Omental fat pad (tissue), 4 donors: ENCODE measurements around the gene NLRP6. TPM values are rescaled to one million over a fixed set of nuclear protein-coding genes. Genes with fewer than 3 reads are reported as not detected.
"Not testable (repeated sequence)": the region's sequence is repeated elsewhere in the genome, so short reads cannot be mapped to it uniquely, and the experiment has no call there.

ENCODE experiments used
- ATAC-seq: fragments of 150-250 bp; one replicate; pipeline ENCODE4 v1.9.1; 2016; ENCODE audit warnings: mild to moderate bottlenecking, moderate library complexity; ENCODE audit not compliant: low FRiP score
- DNase-seq: peaks from one replicate; pipeline ENCODE4 v3.0.0-alpha.2; 2019; ENCODE audit warnings: low spot score
- total RNA-seq, 4 donors: library from RNA; depleted of rRNA; stranded (reverse); fragments of >200 nt; gene quantifications; one replicate each; pipeline ENCODE4 v1.1.0, GENCODE V29; 2016
- TF ChIP-seq, protein P1 (sequence below), 3 donors: fragments of 450-650 bp; IDR thresholded peaks; one replicate each; pipeline ENCODE4 v1.5.1; 2016 to 2017; ENCODE audit warnings: antibody characterized with exemption in 3 of 3, mild to moderate bottlenecking in 3 of 3, moderate library complexity in 2 of 3

NLRP6 gene
- total RNA-seq, 4 donors from 2014 or later: 0.84 to 11.8 (median 3.8) TPM

GRCh38 chr11:283405-284104, 5.3 kb downstream of the NLRP6 start:
- no peak for ATAC-seq
- DNase-seq: no peak
- TF ChIP-seq, protein P1, sequence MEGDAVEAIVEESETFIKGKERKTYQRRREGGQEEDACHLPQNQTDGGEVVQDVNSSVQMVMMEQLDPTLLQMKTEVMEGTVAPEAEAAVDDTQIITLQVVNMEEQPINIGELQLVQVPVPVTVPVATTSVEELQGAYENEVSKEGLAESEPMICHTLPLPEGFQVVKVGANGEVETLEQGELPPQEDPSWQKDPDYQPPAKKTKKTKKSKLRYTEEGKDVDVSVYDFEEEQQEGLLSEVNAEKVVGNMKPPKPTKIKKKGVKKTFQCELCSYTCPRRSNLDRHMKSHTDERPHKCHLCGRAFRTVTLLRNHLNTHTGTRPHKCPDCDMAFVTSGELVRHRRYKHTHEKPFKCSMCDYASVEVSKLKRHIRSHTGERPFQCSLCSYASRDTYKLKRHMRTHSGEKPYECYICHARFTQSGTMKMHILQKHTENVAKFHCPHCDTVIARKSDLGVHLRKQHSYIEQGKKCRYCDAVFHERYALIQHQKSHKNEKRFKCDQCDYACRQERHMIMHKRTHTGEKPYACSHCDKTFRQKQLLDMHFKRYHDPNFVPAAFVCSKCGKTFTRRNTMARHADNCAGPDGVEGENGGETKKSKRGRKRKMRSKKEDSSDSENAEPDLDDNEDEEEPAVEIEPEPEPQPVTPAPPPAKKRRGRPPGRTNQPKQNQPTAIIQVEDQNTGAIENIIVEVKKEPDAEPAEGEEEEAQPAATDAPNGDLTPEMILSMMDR (IDR thresholded peaks at IDR 0.05): no peak

GRCh38 chr11:284105-285020, 6.2 kb downstream of the NLRP6 start:
- DNase-seq (no peak), ATAC-seq (no peak)
- TF ChIP-seq, protein P1 (IDR thresholded peaks at IDR 0.05): no peak

DNA sequence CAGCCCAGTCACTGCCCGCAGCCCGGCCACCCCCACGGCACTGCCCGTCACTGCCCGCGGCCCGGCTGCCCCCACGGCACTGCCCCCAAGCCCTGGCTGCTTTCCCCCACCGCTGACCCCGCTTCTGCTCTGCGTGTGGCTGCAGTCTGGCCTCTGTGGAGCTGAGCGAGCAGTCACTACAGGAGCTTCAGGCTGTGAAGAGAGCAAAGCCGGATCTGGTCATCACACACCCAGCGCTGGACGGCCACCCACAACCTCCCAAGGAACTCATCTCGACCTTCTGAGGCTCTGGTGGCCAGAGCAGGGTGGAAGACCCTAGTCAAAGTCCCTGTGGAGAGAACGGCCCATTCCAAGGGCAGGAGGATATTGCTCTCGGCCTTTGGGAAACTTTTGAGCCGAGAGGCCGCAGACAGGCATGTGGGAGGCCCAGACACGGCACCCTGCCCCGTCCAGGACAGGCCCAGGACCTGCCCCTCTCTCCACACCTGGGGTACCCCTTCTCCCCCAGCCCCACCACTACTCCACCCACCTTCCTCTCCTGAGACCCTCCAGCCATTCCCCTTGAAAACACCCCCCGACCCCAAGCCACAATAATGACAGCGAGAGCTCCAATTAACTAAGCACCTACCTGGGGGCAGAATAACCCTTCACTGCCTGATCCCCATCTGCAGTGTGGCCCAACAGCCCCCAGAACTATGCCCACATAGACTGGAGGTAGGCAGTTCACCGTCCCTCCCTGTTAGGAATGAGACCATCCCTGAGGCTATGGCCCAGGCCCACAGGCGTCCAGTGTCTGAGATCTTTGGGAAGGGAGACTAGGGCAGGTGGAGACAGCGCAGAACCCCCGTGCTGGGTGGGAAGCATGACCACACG, 7.0 kb downstream of the NLRP6 start:
- TF ChIP-seq, protein P1 (IDR thresholded peaks at IDR 0.05): no peak
- DNase-seq (no peak), ATAC-seq (no peak)

GRCh38 chr11:285894-286220, 7.7 kb downstream of the NLRP6 start:
- TF ChIP-seq, protein P1 (IDR thresholded peaks at IDR 0.05): no peak
- DNase-seq: no peak
- no peak for ATAC-seq

GRCh38 chr11:286977-287820, 9.0 kb downstream of the NLRP6 start:
- DNase-seq, ATAC-seq: not testable (repeated sequence)

DNA sequence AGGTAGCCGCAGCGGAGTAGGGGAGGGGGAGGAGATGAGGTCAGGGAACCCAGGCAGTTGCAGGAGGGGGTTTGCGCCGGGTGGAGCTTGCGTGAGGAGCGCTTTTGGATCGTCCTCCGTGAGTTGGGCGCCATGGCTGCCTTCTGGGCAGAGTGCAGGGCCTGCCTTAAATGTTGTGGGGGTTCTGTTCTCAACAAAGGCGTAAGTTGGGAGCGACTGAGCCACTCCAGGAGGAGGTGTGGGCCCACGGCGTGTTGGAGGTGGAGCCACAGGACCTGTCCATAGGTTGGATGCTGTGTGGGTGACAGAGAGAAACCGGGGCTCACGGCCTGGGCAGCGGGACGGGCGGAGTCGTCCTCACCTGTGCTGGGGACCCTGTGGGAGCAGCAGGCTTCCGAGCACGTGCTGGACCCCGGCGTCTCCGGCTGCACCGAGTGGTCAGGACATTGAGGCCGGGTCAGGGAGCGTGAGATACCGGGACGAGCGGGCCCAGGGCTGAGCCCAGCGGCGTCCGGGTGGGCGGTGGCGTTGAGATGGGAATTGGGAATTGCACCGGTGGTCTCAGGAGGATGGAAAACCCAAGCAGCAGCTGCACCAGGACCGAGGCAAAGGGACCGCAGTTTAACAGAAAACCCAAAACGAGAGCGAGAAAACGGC, 9.7 kb downstream of the NLRP6 start:
- TF ChIP-seq, protein P1 (IDR thresholded peaks at IDR 0.05): no peak
- DNase-seq (no peak), ATAC-seq (no peak)
